Raji (cell line): Measurements from ENCODE around the gene THOC5.

Source experiments
- POLR2A ChIP-seq: IDR thresholded peaks from 2 replicates; pipeline ENCODE4 v1.6.1; 2011; ENCODE audit warnings: low read depth, low read length, control low read depth; ENCODE audit not compliant: insufficient read depth

The THOC5 gene

GRCh38 chr22:29563652-29564460 lies 10.3 kb upstream of the THOC5 start:
- TF ChIP-seq POLR2A, result no peak

- TF ChIP-seq POLR2A, result no peak
These were observed 6.3 kb upstream of the THOC5 start for GRCh38 chr22:29559853-29560252.

DNA sequence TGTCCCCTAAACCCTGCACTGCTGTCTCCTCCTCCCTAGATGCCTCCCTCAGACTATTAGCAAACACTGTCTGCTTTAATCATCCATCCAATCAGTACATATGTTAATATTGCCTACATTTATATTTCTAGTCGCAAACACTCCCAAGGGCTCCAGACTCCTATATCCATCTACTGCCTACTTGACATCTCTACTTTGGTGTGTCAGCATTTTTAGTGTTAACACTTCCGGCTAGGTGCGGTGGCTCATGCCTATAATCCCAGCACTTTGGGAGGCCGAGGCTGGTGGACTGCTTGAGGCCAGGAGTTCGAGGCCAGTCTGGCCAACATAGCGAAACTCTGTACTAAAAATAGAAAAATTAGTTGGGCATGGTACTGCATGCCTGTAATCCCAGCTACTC lies 5.5 kb upstream of the THOC5 start:
- no peak for TF ChIP-seq POLR2A

DNA sequence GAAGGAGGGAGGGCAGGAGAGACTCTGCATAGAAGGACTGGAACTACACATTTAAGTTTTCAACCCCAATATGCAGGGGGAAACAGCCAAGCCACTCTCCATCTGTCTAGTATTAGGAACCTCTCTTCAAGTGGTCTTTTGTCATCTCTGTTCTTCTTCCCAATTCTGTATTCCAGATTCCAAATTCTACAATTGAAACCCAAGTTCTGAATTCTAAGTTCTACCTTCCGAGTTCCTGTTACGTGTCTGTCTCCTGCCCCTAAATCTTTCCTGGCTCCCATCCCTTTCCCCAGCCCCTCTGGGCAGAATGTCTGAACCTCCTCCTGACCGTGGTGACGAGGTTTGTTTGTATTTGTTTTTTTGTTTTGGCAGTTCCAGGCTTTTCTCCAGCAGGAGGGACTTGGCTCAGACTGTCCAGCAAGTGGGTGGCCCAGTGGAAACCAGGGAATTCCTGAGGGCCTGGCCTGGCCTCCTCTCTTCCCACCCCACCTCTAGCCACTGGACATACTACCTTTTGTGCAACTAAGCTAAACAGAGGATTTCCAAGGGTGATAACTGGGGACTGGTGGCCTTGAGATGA lies 1.6 kb upstream of the THOC5 start:
- no peak for TF ChIP-seq POLR2A

GRCh38 chr22:29550005-29550404 lies 3.6 kb downstream of the THOC5 start:
- no peak for TF ChIP-seq POLR2A

DNA sequence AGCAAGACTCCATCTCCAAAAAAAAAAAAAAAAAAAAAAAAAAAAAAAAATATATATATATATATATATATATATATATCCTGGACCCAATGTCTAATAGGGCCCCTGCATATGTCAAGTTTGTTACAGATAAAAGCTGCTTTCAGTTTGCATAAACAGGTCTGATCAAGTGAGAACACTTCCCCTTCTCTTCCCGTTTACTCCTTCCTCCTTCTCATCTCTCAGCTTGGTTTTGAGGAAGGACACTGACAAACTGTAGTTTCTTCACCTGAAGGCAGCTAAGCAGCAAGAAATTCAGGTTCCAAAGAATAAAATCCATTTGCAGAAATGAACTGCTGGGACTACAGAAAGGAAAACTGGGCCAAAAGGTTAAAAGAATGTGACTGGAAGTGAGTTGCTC lies 11.7 kb downstream of the THOC5 start:
- no peak for TF ChIP-seq POLR2A

DNA sequence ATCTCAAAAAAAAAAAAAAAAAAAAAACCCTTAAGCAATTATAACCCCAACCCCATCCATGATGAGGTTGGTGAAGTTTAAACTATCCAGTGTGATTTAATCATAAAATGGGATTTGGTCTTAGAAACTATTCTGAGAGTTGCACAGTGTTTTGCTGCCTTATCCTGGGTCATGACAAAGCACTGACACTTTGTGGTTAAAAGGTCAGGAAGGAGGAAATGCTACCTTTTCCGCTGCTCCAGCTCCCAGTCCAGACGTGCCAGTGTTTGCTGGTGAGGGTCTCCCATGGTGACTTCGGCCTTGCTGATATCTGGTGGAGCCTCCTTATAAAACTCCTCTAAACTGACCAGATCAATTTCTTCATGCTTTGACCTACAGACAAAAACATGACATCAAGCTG lies 14.5 kb downstream of the THOC5 start:
- TF ChIP-seq POLR2A, result no peak

GRCh38 chr22:29536411-29536810 lies 17.1 kb downstream of the THOC5 start:
- no peak for TF ChIP-seq POLR2A

DNA sequence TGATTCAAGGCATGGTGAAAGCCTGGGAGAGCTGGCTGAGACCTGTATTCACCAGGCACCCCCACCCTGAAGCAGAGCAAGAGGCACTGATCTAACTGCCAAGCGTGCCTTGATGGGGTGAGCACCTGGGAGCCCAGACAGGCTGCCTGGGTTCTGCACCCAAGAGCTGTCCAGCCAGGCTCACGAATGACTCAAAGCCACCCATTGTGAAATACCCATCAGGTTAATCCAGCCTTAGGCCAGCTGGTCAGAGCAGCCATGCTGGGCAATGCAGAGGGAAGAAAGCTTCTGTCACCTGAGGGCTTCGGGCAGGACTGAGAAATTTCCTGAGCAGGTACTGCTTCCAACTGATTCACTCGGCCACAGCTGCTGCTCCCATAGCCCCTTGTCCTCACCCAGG lies 22.1 kb downstream of the THOC5 start:
- no peak for TF ChIP-seq POLR2A

DNA sequence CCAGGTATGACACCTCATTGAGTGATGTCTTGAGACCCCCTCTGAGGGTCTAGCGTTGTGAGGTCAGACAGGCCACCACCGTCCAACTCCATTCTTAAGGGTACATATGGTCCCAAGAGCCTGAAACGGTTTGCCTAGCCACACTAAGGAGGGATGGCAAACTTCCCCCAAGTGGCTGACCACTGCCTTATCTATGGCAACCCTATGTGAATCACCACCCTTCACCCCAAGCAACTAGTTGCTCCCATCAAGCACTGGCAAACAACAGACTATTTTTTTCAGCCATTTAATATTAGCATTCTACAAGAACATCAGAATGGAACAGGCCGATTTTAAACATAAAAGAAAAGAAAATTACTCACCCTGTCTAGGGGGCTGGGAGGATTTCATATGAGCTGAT lies 22.8 kb downstream of the THOC5 start:
- TF ChIP-seq POLR2A, result no peak

GRCh38 chr22:29528144-29528543 lies 25.4 kb downstream of the THOC5 start:
- TF ChIP-seq POLR2A, result no peak

- no peak for TF ChIP-seq POLR2A
These were observed 28.9 kb downstream of the THOC5 start for GRCh38 chr22:29524442-29525191.

DNA sequence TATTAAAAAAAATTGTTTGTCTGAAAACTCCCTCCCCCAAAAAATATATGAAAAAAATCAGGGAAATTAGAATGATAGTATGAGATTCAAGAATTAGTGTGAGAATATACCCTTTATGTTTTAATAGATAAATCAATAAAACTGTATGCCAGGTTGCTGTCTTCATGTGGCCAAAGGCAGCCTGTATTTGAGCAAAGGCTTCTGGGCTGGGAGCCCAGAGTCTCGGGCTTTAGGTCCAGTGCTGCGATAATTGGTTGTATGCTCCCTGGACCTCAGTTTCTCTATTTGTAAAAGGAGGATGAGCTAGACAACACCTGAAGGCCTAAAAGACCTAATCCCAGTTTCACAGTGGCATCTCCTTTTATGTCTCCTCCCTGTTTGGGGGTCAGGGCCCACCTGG lies 29.8 kb downstream of the THOC5 start:
- no peak for TF ChIP-seq POLR2A

DNA sequence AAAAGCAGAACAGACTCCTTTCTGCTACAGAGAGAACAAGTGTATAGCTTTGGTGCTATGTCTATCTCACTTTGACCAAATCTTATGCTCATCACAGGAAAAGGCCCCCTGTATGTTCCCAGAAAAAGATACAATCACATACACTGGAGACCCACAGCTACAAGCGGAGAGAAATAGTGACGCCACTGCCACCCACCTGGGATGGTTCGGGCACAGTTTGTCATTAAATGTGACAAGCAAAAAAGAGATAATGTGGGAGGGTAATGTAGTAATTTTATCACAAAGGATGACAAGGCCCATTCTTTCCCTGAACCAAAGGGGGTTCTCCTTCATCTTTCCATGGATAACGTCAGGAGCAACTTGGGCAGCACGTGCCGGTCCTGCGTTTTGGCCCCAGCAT lies 32.0 kb downstream of the THOC5 start:
- TF ChIP-seq POLR2A, result no peak

GRCh38 chr22:29520851-29521250 lies 32.7 kb downstream of the THOC5 start:
- TF ChIP-seq POLR2A, result no peak

- TF ChIP-seq POLR2A, result no peak
These were observed 33.6 kb downstream of the THOC5 start for GRCh38 chr22:29519996-29520395.
